H9 (cell line): ENCODE results near the gene TRIO. TPM values are rescaled to one million over a fixed set of nuclear protein-coding genes. Genes with fewer than 3 reads are reported as not detected.

Source experiments
- DNase-seq: peaks from one replicate; pipeline ENCODE4 v3.0.0-alpha.2; 2017
- H2AFZ ChIP-seq: one replicate; pipeline ENCODE4 v1.6.1; 2013; ENCODE audit warnings: mild to moderate bottlenecking, low read length, control low read depth, moderate library complexity
- H2AK5ac ChIP-seq: 2 replicates; pipeline ENCODE4 v1.6.1; 2013; ENCODE audit warnings: low read length, control low read depth, mixed read lengths; ENCODE audit not compliant: insufficient read length
- H2BK120ac ChIP-seq: one replicate; pipeline ENCODE4 v1.6.1; 2013; ENCODE audit warnings: low read depth, mild to moderate bottlenecking, low read length, control low read depth, inconsistent platforms; ENCODE audit not compliant: poor library complexity, severe bottlenecking
- H2BK12ac ChIP-seq: 2 replicates; pipeline ENCODE4 v1.6.1; 2013; ENCODE audit warnings: low read length, control low read depth, mixed read lengths, low read depth; ENCODE audit not compliant: insufficient read length
- H2BK15ac ChIP-seq: 2 replicates; pipeline ENCODE4 v1.6.1; 2013; ENCODE audit warnings: low read depth, low read length, control low read depth
- H2BK20ac ChIP-seq: one replicate; pipeline ENCODE4 v1.6.1; 2013; ENCODE audit warnings: low read depth, mild to moderate bottlenecking, low read length, control low read depth, inconsistent platforms; ENCODE audit not compliant: poor library complexity, severe bottlenecking
- H2BK5ac ChIP-seq: 2 replicates; pipeline ENCODE4 v1.6.1; 2013; ENCODE audit warnings: low read length, control low read depth, mixed read lengths; ENCODE audit not compliant: insufficient read length
- H3K14ac ChIP-seq: 2 replicates; pipeline ENCODE4 v1.6.1; 2013; ENCODE audit warnings: low read length, control low read depth; ENCODE audit not compliant: insufficient read depth
- H3K18ac ChIP-seq: 2 replicates; pipeline ENCODE4 v1.6.1; 2013; ENCODE audit warnings: low read depth, mild to moderate bottlenecking, mixed read lengths, low read length, control low read depth; ENCODE audit not compliant: insufficient read length
- H3K23ac ChIP-seq: 2 replicates; pipeline ENCODE4 v1.6.1; 2013; ENCODE audit warnings: low read length, control low read depth, mixed read lengths, low read depth; ENCODE audit not compliant: insufficient read length
- H3K23me2 ChIP-seq: 2 replicates; pipeline ENCODE4 v1.6.1; 2013; ENCODE audit warnings: low read depth, mild to moderate bottlenecking, mixed read lengths, low read length, control low read depth; ENCODE audit not compliant: insufficient read length, poor library complexity, severe bottlenecking
- H3K27ac ChIP-seq: 2 replicates; pipeline ENCODE4 v1.5.1; 2013; ENCODE audit warnings: low read length, control low read depth, mixed read lengths, low read depth; ENCODE audit not compliant: insufficient read length
- H3K27me3 ChIP-seq: 2 replicates; pipeline ENCODE4 v1.6.1; 2013; ENCODE audit warnings: low read length, control low read depth, inconsistent platforms; ENCODE audit not compliant: insufficient read depth
- H3K4ac ChIP-seq: 2 replicates; pipeline ENCODE4 v1.6.1; 2013; ENCODE audit warnings: low read depth, mild to moderate bottlenecking, control low read depth, inconsistent platforms, low read length, moderate library complexity
- H3K4me1 ChIP-seq: 2 replicates; pipeline ENCODE4 v1.6.1; 2013; ENCODE audit warnings: low read length, control low read depth, inconsistent platforms; ENCODE audit not compliant: insufficient read depth
- H3K4me2 ChIP-seq: 2 replicates; pipeline ENCODE4 v1.6.1; 2013; ENCODE audit warnings: low read length, control low read depth, mixed read lengths; ENCODE audit not compliant: insufficient read length, insufficient read depth
- H3K56ac ChIP-seq: 2 replicates; pipeline ENCODE4 v1.6.1; 2013; ENCODE audit warnings: low read depth, mild to moderate bottlenecking, mixed read lengths, low read length, control low read depth; ENCODE audit not compliant: insufficient read length
- H3K79me1 ChIP-seq: 2 replicates; pipeline ENCODE4 v1.6.1; 2013; ENCODE audit warnings: low read depth, mild to moderate bottlenecking, moderate library complexity, low read length, control low read depth, inconsistent platforms; ENCODE audit not compliant: insufficient read depth, poor library complexity, severe bottlenecking
- H3K79me2 ChIP-seq: 2 replicates; pipeline ENCODE4 v1.6.1; 2013; ENCODE audit warnings: low read length, control low read depth, inconsistent platforms; ENCODE audit not compliant: insufficient read depth
- H3K9ac ChIP-seq: 2 replicates; pipeline ENCODE4 v1.6.1; 2013; ENCODE audit warnings: low read length, control low read depth, mixed read lengths; ENCODE audit not compliant: insufficient read length; ENCODE audit errors: extremely low read depth
- H3K9me3 ChIP-seq: one replicate; pipeline ENCODE4 v1.6.1; 2013; ENCODE audit warnings: low read depth, low read length, inconsistent platforms; ENCODE audit not compliant: control insufficient read depth
- H3T11ph ChIP-seq: one replicate; pipeline ENCODE4 v1.6.1; 2013; ENCODE audit warnings: mild to moderate bottlenecking, low read length, control low read depth, inconsistent platforms
- H4K20me1 ChIP-seq: one replicate; pipeline ENCODE4 v1.6.1; 2013; ENCODE audit not compliant: control insufficient read depth, insufficient read length, insufficient read depth
- H4K5ac ChIP-seq: 2 replicates; pipeline ENCODE4 v1.6.1; 2013; ENCODE audit warnings: low read depth, mild to moderate bottlenecking, mixed read lengths, low read length, control low read depth; ENCODE audit not compliant: insufficient read length
- H4K8ac ChIP-seq: replicated peaks from 2 replicates; pipeline ENCODE4 v1.6.1; 2013; ENCODE audit warnings: low read length, control low read depth, mixed read lengths, low read depth; ENCODE audit not compliant: insufficient read length
- H4K91ac ChIP-seq: 2 replicates; pipeline ENCODE4 v1.6.1; 2013; ENCODE audit warnings: low read depth, mild to moderate bottlenecking, moderate library complexity, mixed read lengths, low read length, control low read depth; ENCODE audit not compliant: insufficient read length
- H3K27ac Mint-ChIP-seq, 3 experiments: 2 replicates in 2 of 3; 3 replicates in 1 of 3; pipeline ENCODE4 v1.8.0; 2020 to 2021; ENCODE audit warnings: mixed read lengths in 3 of 3, mild to moderate bottlenecking in 1 of 3, moderate library complexity in 1 of 3
- H3K27me3 Mint-ChIP-seq: 2 replicates; pipeline ENCODE4 v1.8.0; 2021; ENCODE audit warnings: low read depth, mild to moderate bottlenecking, moderate library complexity, mixed read lengths
- H3K36me3 Mint-ChIP-seq, 3 experiments: 2 replicates in 2 of 3; 3 replicates in 1 of 3; pipeline ENCODE4 v1.8.0; 2020 to 2021; ENCODE audit warnings: low read depth in 3 of 3, mixed read lengths in 3 of 3; ENCODE audit not compliant: insufficient read depth in 1 of 3
- H3K4me1 Mint-ChIP-seq, 2 experiments: 2 replicates each; pipeline ENCODE4 v1.8.0; 2020; ENCODE audit warnings: mixed read lengths in 2 of 2
- H3K4me3 Mint-ChIP-seq, 2 experiments: 2 replicates in 1 of 2; 3 replicates in 1 of 2; pipeline ENCODE4 v1.8.0; 2020 to 2021; ENCODE audit warnings: mild to moderate bottlenecking in 2 of 2, mixed read lengths in 2 of 2, moderate library complexity in 1 of 2
- H3K9me3 Mint-ChIP-seq, 2 experiments: 2 replicates in 1 of 2; 3 replicates in 1 of 2; pipeline ENCODE4 v1.8.0; 2020; ENCODE audit warnings: mild to moderate bottlenecking in 2 of 2, mixed read lengths in 2 of 2, moderate library complexity in 1 of 2
- WGBS: extraction: QIAGEN DNeasy Blood & Tissue Kit; methylation state at CpG from one replicate; pipeline ENCODE4 v1.1.7; 2013; ENCODE audit warnings: missing lambda C conversion rate, low lambda C conversion rate, mixed read lengths; ENCODE audit not compliant: insufficient read length; ENCODE audit errors: extremely low coverage; 5-methylcytosine and 5-hydroxymethylcytosine counted together
- total RNA-seq: library from RNA; stranded (reverse); gene quantifications from 2 replicates; pipeline ENCODE4 v1.2.1, GENCODE V29; 2021
- TF ChIP-seq, protein P1 (sequence below): fragments of 200-600 bp; sonication (generic); conservative IDR thresholded peaks from 3 replicates; pipeline ENCODE4 v1.8.0; 2021; ENCODE audit warnings: antibody characterized with exemption, mild to moderate bottlenecking

The TRIO gene
- total RNA-seq, 1 experiment from 2014 or later, result 87.8 TPM

DNA sequence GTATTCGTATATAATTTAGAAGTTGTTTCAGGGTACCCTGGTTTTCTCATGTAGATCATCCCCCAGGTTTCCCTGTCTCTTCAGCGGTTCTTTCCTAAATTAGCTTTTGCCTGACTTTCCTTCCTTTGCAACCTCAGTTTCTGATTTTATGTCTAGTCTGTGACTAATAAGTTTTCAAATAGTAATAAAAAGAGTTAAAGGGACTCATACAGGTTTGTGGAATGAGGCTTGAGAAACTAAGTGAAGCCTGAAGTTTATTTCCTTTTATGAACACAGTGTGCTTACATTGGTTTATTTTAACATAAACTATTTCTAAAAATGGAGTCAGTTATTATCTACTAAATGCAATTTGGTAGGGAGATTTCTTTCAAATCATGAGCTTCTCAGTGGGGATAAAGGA is 96.8 kb downstream of the TRIO start:
- Mint-ChIP-seq H3K4me3 (no peak overlapping the region; a peak in 1 of 5 replicates), H3K9me3 (no peaks in the 10 kb centered on the region), H3K36me3 (no peaks in the 10 kb centered on the region), H3K4me1 (peaks cover 62 to 73% of the 10 kb centered on the region in 2 experiments), H3K27ac (no peak overlapping the region), H3K27me3 (no peaks in the 10 kb centered on the region)
- Histone ChIP-seq H2AFZ (no peak overlapping the region), H2BK5ac (no peak overlapping the region), H3K4ac (no peak overlapping the region), H3K79me1 (peaks cover 2% of the 10 kb centered on the region), H4K20me1 (no peaks in the 10 kb centered on the region), H2AK5ac (no peak overlapping the region), H3K56ac (no peak overlapping the region), H3K4me1 (peaks cover 13% of the 10 kb centered on the region), H3K27me3 (no peaks in the 10 kb centered on the region), H3K9me3 (no peaks in the 10 kb centered on the region), H2BK15ac (no peak overlapping the region), H3K23me2 (no peaks in the 10 kb centered on the region), H3K9ac (no peak overlapping the region), H4K5ac (no peak overlapping the region), H3K14ac (no peak overlapping the region), H4K8ac (no peak overlapping the region), H3K27ac (no peak overlapping the region), H2BK12ac (no peak overlapping the region), H2BK120ac (no peak overlapping the region), H3K23ac (no peak overlapping the region), H4K91ac (no peak overlapping the region), H2BK20ac (no peak overlapping the region), H3T11ph (no peak overlapping the region), H3K79me2 (peaks cover 19% of the 10 kb centered on the region; the same call in 1 of the 2 replicates), H3K4me2 (no peak overlapping the region), H3K18ac (no peak overlapping the region)
- no peak for DNase-seq
- TF ChIP-seq, protein P1, sequence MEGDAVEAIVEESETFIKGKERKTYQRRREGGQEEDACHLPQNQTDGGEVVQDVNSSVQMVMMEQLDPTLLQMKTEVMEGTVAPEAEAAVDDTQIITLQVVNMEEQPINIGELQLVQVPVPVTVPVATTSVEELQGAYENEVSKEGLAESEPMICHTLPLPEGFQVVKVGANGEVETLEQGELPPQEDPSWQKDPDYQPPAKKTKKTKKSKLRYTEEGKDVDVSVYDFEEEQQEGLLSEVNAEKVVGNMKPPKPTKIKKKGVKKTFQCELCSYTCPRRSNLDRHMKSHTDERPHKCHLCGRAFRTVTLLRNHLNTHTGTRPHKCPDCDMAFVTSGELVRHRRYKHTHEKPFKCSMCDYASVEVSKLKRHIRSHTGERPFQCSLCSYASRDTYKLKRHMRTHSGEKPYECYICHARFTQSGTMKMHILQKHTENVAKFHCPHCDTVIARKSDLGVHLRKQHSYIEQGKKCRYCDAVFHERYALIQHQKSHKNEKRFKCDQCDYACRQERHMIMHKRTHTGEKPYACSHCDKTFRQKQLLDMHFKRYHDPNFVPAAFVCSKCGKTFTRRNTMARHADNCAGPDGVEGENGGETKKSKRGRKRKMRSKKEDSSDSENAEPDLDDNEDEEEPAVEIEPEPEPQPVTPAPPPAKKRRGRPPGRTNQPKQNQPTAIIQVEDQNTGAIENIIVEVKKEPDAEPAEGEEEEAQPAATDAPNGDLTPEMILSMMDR, result no peak
- WGBS, result no CpG with 5 or more reads among the region's 2 CpGs
